Right cardiac atrium (tissue), 5 donors: ENCODE measurements around the gene LIN28A. TPM values are rescaled to one million over a fixed set of nuclear protein-coding genes. Genes with fewer than 3 reads are reported as not detected.

ENCODE experiments used
- ATAC-seq, 2 donors: fragments of 200-7000 bp; cut with Tn5 transposase; one replicate each; pipeline versions ENCODE4 v1.8.0 to v1.9.1; 2020; ENCODE audit warnings: moderate library complexity in 2 of 2, mild to moderate bottlenecking in 1 of 2
- DNase-seq, 3 donors: peaks; one replicate each; pipeline ENCODE4 v3.0.0-alpha.2; 2020
- H3K27ac ChIP-seq: one replicate; pipeline ENCODE4 v1.5.1; 2013; ENCODE audit warnings: mild to moderate bottlenecking, low read length, control low read depth, moderate library complexity
- H3K27me3 ChIP-seq: one replicate; pipeline ENCODE4 v1.6.1; 2013; ENCODE audit not compliant: control insufficient read depth, insufficient read depth
- H3K4me1 ChIP-seq: one replicate; pipeline ENCODE4 v1.6.1; 2013; ENCODE audit warnings: low read length; ENCODE audit not compliant: control insufficient read depth, insufficient read depth
- H3K4me3 ChIP-seq: one replicate; pipeline ENCODE4 v1.5.1; 2013; ENCODE audit warnings: low read length, control low read depth
- H3K9me3 ChIP-seq: one replicate; pipeline ENCODE4 v1.6.1; 2013; ENCODE audit warnings: low read length; ENCODE audit not compliant: control insufficient read depth
- WGBS: extraction: QIAGEN DNeasy Blood & Tissue Kit; methylation state at CpG from one replicate; pipeline ENCODE4 v1.1.7; 2013; 5-methylcytosine and 5-hydroxymethylcytosine counted together
- intact Hi-C, 4 donors: fragments of 100-400 bp; cut with DNase I; formaldehyde crosslinking; loops; one replicate each; pipeline versions ENCODE4 v1.11.0 to v1.14.0; 2022 to 2023
- polyA plus RNA-seq: library from polyadenylated mRNA; stranded (reverse); fragments of 200-250 nt; gene quantifications from one replicate; pipeline ENCODE4 v1.2.3, GENCODE V29; 2013
- total RNA-seq, 4 donors: library from RNA; stranded (reverse); fragmentation: NEBNext Ultra II Directional; extraction: Animal tissue kit (Norgen Biotek cat#: 25700); gene quantifications; one replicate each; pipeline ENCODE4 v1.2.1, GENCODE V29; 2021
- donor health status: healthy with polysubstance abuse.
- donor health status: DM: no; HTN: yes; CAD: no.
- donor health status: DM: no; HTN: no; CAD: no.
- donor health status: DM: no; HTN: yes; CAD: no; lungs with severe emphysema.
- donor health status: DM: yes; HTN: yes; CAD: no.

The LIN28A gene
- total and polyA plus RNA-seq, 5 donors: not detected

DNA sequence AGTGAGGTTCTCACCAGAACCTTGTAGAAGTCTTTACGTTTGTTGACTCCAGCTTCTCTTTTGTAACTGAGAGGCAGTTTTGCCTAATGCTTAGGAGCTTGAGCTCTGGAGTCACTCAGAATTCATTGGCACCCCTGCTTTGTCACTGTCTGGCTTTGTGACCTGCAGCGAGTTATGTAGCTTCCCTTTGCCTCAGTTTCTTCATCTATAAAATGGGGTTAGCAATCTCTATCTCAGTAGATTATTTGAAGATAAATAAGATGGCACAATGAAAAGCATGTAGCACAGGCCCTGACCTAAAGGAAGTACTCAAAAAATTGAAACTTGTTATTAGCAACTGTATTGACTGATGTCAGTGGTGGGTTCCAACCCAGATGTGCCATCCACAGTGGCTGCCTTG, 29.6 kb downstream of the LIN28A start:
- DNase-seq: no peak
- WGBS: 93% methylated on average over 2 of the region's 2 CpGs
- no peak for ATAC-seq
- Histone ChIP-seq H3K27ac (no peak overlapping the region), H3K4me3 (no peak overlapping the region), H3K9me3 (no peaks in the 10 kb centered on the region), H3K4me1 (no peaks in the 10 kb centered on the region), H3K27me3 (no peaks in the 10 kb centered on the region)
- intact Hi-C loops: no loop called here

DNA sequence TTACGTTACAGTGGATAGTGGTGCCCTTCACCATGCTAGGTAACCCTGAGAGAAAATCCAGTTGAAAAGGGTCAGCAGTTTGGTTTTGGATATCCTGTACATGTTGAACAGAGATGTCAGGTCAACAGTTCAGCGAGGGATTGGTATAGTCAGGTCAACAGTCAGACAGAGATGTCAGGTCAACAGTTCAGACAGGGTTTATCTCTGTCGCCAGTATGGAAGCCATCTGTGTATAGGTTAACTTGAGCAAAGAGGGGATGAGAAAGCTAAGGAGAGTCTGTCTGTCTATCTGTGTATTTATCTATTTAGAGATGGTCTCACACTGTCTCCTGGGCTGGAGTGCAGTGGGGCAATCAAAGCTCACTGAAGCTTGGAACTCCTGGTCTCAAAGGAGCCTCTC, 39.3 kb downstream of the LIN28A start:
- intact Hi-C loops: no loop called here
- no peaks in the 10 kb centered on the region for H3K4me1 ChIP-seq
- no peaks in the 10 kb centered on the region for H3K27me3 ChIP-seq
- no peak for DNase-seq
- no peak overlapping the region for H3K4me3 ChIP-seq
- H3K9me3 ChIP-seq: no peaks in the 10 kb centered on the region
- 88% methylated on average over 3 of the region's 3 CpGs for WGBS
- no peak for ATAC-seq
- no peak overlapping the region for H3K27ac ChIP-seq

DNA sequence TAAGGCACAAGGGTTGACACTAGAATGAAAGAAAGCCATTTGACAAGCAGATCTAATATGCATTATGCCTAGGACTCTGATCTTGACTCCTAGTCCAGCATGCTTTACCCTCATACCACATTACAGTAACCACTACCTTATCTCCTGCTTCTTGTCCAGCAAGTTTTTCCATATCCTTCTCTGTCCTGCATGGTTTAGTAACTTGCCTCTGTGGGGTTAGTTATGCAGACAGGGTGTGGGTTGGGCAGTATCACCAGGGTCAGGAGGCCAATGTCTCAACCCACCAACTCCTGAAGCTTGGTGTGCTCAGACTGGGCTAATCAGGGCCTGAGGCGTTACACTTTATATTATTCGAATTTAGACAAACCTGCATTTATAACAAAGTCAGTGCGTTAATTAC, 40.3 kb downstream of the LIN28A start:
- H3K27me3 ChIP-seq: no peaks in the 10 kb centered on the region
- ATAC-seq: no peak
- intact Hi-C loops: no loop called here
- H3K4me1 ChIP-seq: no peaks in the 10 kb centered on the region
- DNase-seq: no peak
- H3K27ac ChIP-seq: no peak overlapping the region
- 89% methylated on average over 3 of the region's 3 CpGs for WGBS
- H3K9me3 ChIP-seq: no peaks in the 10 kb centered on the region
- no peak overlapping the region for H3K4me3 ChIP-seq

DNA sequence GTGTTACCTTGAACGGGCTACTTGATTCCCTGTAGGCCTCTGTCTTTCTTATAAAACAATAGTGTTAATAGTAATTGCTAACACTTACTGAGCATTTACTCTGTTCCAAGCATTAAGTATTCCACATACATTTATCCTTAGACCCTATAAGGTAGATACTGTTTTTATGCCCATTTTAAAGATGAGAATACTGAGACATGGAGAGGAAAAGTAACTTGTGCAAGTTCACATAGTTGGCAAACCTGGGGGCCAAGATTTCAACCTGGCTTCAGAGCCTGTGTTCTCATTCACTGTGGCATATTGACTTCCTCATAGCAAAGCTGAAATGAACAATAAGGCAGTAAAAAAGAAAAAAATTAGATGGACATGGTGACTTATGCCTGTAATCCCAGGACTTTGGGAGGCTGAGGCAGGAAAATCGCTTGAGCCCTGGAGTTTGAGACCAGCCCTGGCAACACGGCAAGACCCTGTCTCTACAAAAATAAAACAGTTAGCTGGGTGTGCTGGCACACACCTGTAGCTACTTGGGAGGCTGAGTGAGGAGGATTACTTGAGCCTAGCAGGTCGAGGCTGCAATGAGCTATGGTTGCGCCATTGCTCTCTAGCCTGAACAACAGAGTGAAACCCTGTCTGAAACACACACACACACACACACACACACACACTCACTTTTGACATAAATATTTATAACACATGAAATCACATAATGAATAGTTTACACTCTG, 42.0 kb downstream of the LIN28A start:
- WGBS: 93% methylated on average over 5 of the region's 5 CpGs
- ATAC-seq (no peak), DNase-seq (no peak)
- Histone ChIP-seq H3K4me1 (no peaks in the 10 kb centered on the region), H3K27ac (no peak overlapping the region), H3K9me3 (no peaks in the 10 kb centered on the region), H3K4me3 (no peak overlapping the region), H3K27me3 (no peaks in the 10 kb centered on the region)
- intact Hi-C loops: no loop called here

DNA sequence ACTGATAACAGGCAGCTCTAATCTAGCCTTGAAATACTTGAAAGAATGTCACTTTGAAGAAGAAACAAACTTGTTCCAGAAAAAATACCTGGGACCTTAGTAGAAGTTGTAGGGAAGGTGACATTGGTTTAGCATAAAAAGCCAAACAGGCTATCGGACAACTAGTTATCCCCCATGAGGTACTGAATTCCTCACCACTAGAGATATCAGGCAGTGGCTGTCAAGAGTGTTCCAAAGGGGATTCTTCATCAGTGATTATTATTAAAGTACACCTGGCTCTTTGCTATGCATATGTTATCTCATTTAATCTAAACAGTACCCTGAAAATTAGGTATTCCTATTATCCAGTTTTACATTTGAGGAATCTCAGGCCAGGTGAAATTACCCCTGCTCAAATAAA, 48.5 kb downstream of the LIN28A start:
- no peak for ATAC-seq

DNA sequence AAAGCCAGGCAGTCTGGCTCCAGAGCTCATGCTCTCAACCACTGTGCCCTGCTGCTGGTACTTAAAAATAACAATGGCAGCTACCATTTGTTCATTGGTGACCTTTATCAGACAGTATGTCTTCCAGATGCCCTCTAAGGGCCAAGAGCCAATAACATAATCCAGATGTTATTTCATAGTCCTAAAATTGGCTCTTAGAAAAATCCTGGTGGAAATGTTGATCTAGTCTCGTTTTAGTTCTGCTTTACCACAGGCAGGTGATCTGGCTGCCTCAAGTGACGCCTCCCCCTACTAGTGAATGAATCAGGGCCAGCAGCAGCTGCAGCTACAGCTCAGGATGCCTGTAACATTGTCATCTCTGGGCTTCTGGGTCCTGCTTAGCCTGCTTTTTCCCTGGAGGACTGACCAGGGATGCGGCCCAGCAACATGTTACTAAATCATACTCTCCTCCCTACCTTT, 49.0 kb downstream of the LIN28A start:
- intact Hi-C loops: no loop called here
- no peak overlapping the region for H3K4me3 ChIP-seq
- DNase-seq: no peak
- no peaks in the 10 kb centered on the region for H3K27me3 ChIP-seq
- H3K27ac ChIP-seq: peak overlapping the region; percentile 36
- no peak for ATAC-seq
- WGBS: 75% methylated on average over 3 of the region's 3 CpGs
- no peaks in the 10 kb centered on the region for H3K4me1 ChIP-seq
- H3K9me3 ChIP-seq: no peaks in the 10 kb centered on the region

More for the DNA sequence above, 48.5 kb downstream of the LIN28A start:
- Histone ChIP-seq H3K4me1 (no peaks in the 10 kb centered on the region), H3K27ac (no peak overlapping the region), H3K4me3 (no peak overlapping the region), H3K9me3 (no peaks in the 10 kb centered on the region), H3K27me3 (no peaks in the 10 kb centered on the region)
- no peak for DNase-seq
- intact Hi-C loops: no loop called here
- 72% methylated on average over 1 of the region's 1 CpG for WGBS

DNA sequence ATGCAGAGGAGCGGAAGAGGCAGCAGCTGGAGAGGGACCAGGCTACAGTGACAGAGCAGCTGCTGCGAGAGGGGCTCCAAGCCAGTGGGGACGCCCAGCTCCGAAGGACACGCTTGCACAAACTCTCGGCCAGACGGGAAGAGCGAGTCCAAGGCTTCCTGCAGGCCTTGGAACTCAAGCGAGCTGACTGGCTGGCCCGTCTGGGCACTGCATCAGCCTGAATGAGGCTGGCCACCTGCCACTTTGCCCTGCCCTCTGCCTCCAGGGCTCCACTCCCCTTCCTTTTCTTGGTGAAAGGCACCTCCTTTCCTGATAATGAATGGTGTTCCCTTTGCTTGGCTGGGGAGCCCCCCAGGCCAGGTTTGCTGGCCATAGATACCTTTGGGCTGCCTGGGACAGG, 58.3 kb downstream of the LIN28A start:
- Histone ChIP-seq H3K9me3 (no peaks in the 10 kb centered on the region), H3K27me3 (no peaks in the 10 kb centered on the region), H3K27ac (no peak overlapping the region), H3K4me3 (no peak overlapping the region), H3K4me1 (peaks cover 8% of the 10 kb centered on the region)
- ATAC-seq: no peak
- intact Hi-C loops: no loop called here
- peak; percentile 49 to 77 (median 64) for DNase-seq
- WGBS: 64% methylated on average over 10 of the region's 10 CpGs

DNA sequence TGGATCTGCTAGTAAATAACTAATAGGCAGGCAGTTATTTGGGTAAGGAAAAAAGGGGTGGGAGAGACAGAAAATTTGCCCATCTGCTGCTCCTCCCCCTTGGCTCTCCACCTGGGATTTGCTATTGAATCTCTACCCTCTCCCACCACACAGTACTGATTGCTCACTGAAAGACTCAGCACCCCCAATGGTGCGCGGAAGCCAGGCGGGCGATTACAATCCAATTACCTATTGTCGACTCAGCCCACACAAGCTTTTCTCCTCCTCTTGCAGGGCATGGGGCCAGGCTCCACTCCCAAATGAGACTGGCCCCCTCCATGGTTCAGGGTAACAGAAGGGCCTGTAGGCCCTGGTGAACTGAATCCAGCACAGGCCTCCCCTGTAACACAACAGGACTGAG, 58.9 kb downstream of the LIN28A start:
- WGBS: 85% methylated on average over 5 of the region's 5 CpGs
- Histone ChIP-seq H3K4me1 (peaks cover 8% of the 10 kb centered on the region), H3K4me3 (no peak overlapping the region), H3K27me3 (no peaks in the 10 kb centered on the region), H3K27ac (no peak overlapping the region), H3K9me3 (no peaks in the 10 kb centered on the region)
- DNase-seq (no peak), ATAC-seq (no peak)
- intact Hi-C loops: no loop called here

DNA sequence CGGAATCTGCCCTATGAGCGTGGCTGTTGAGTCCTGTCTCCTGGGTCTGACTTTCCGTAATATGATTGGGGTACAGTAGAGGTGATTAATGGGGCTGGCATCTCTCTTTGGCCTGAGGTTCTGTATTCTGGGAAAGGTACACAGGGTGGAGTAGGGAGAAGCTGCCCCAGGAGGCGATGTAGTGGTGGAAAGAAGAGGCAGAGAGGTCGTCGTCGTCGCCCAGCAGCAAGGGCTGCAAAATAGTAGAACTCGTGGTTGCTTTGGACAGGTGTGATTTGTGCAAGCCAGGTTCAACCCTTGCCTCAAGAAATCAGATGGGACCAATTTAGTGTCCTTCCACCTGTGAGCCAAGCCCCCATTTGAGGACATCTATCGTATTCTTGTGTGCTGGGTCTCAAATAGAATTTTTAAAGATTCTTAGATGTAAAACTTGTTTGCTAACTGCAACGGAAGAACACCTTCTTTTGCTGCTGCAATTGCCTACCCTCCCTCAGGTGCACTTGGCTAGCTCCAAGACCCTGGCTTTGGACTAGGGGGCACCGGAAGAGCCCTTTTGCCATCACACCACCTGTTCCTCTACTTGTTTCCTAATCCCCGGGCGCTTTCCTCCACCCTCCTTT, 60.4 kb downstream of the LIN28A start:
- no peaks in the 10 kb centered on the region for H3K27me3 ChIP-seq
- no peaks in the 10 kb centered on the region for H3K9me3 ChIP-seq
- ATAC-seq (no peak), DNase-seq (no peak)
- WGBS: 40% methylated on average over 14 of the region's 14 CpGs
- H3K4me1 ChIP-seq: peaks cover 8% of the 10 kb centered on the region
- no peak overlapping the region for H3K27ac ChIP-seq
- intact Hi-C loops: no loop called here
- no peak overlapping the region for H3K4me3 ChIP-seq

DNA sequence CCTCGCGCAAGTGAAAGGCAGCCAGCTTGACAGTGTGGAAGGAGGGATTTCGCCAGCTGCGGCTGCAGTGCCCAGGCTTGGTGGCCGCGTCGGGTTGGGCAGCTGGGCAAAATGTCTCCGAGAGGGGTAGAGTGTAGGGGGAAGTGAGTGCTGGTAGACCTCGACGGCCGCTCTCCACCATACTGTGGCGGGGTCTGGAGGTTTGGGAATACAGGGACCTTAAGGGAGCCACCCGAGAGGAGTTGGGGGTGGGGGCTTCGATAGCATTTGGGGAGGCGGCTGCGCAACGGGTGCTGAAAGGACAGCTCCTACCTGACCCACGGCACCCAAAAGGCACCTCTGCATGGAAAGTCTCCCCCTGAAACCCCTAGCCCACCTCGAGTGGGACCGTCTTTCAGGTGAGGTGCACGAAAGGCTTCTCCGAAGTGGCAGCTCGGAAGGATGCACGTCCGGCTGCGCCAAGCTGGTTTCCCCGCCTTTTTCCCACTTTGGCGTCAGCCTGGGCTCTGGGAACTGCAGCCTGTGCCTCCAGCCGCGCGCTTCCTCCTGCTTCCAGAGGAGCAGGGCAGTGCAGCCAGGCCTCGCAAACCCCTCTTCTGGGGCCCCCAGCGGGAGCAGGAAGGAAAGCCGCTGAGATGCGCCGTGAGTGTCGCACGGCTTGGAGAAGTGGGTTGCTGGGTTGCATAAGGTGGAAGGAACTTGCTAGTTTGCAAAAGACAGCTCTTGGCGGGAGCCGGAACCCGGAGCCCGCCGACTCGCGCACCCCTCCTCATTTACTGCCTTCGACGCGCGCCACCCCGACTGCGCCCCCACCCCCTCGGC, 61.1 kb downstream of the LIN28A start:
- Histone ChIP-seq H3K27ac (peak overlapping the region; percentile 68), H3K4me1 (peaks cover 8% of the 10 kb centered on the region)

DNA sequence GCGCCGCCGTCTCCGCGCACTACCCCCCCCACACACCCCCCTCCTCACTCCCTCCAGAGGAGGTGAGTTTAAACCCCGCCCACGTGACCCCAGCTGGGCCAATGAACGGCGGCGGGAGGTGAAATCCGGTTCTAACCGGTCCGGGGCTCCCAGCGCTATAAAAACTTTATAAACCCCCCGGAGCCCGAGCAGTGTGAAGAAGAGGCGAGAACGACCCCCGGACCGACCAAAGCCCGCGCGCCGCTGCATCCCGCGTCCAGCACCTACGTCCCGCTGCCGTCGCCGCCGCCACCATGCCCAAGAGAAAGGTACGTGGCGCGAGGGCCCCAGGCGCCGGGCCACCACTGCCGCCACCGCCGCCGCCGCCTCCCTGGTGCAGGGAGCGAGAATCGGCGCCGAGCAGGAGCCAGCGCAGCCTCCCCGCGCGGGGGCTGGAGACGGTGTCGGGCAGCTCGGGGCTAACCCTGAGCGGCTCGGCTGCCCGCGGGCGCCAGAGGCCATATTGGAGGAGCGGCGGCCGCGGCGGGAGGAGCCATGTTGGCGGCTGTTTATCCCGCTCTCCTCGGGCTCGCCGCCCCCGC, 61.8 kb downstream of the LIN28A start, which contains the start of gene HMGN2:
Gene HMGN2 (plus strand): TSS at position 121 of the 581 bp plus-strand sequence. CDS start 173 bp downstream, at position 294.
- DNase-seq (peak; percentile 90 to 96 (median 95)), ATAC-seq (peak; percentile 85 to 86)
- peak within 1 kb of the TSS; percentile 67 for H3K4me3 ChIP-seq
- peak within 1 kb of the TSS; percentile 73 for H3K27ac ChIP-seq
- H3K9me3 ChIP-seq: no peaks in the 10 kb centered on the region
- peaks cover 8% of the 10 kb centered on the region for H3K4me1 ChIP-seq
- WGBS: under 1% methylated on average over 69 of the region's 69 CpGs
- H3K27me3 ChIP-seq: no peaks in the 10 kb centered on the region
- intact Hi-C loops: no loop called here

More for the DNA sequence above, 61.1 kb downstream of the LIN28A start:
- intact Hi-C loops: no loop called here
- peak overlapping the region; percentile 67 for H3K4me3 ChIP-seq
- under 1% methylated on average over 52 of the region's 52 CpGs for WGBS
- H3K27me3 ChIP-seq: no peaks in the 10 kb centered on the region
- DNase-seq: peak; percentile 76 to 90 (median 85)
- ATAC-seq: peak; percentile 48 to 49
- H3K9me3 ChIP-seq: no peaks in the 10 kb centered on the region
